Lower leg skin (tissue), 4 donors: ENCODE results near the gene PRR14. TPM values are rescaled to one million over a fixed set of nuclear protein-coding genes. Genes with fewer than 3 reads are reported as not detected.
"Not testable (repeated sequence)": the region's sequence is repeated elsewhere in the genome, so short reads cannot be mapped to it uniquely, and the experiment has no call there.

Experiments
- DNase-seq, 2 donors: peaks; one replicate each; pipeline ENCODE4 v3.0.0-alpha.2; 2019; ENCODE audit warnings: low spot score in 2 of 2
- H3K4me3 ChIP-seq: fragments of 200-600 bp; sonication (generic); 2 replicates; pipeline ENCODE4 v1.5.1; 2017; ENCODE audit warnings: mild to moderate bottlenecking, low read depth; ENCODE audit not compliant: poor library complexity, severe bottlenecking
- POLR2A ChIP-seq, 2 donors: fragments of 450-650 bp; IDR thresholded peaks; one replicate each; pipeline ENCODE4 v1.6.1; 2016 to 2017; ENCODE audit warnings: antibody characterized with exemption in 2 of 2, mild to moderate bottlenecking in 1 of 2, moderate library complexity in 1 of 2
- WGBS, 2 donors: methylation state at CpG; one replicate each; pipeline ENCODE4 v1.1.5; 2018; 5-methylcytosine and 5-hydroxymethylcytosine counted together
- intact Hi-C: fragments of 100-400 bp; cut with DNase I; formaldehyde crosslinking; loops from one replicate; pipeline ENCODE4 v1.15.0; 2023; ENCODE audit warnings: low total_unique reads
- total RNA-seq, 4 donors: library from RNA; depleted of rRNA; stranded (reverse); fragments of >200 nt; gene quantifications; one replicate each; pipeline ENCODE4 v1.1.0, GENCODE V29; 2016
- TF ChIP-seq, protein P1 (sequence below), 3 donors: fragments of 450-650 bp; IDR thresholded peaks; one replicate each; pipeline ENCODE4 v1.5.1; 2016; ENCODE audit warnings: antibody characterized with exemption in 3 of 3, mild to moderate bottlenecking in 3 of 3, moderate library complexity in 2 of 3

PRR14 gene
- total RNA-seq, 4 donors from 2014 or later: 23.8 to 67.5 (median 37.1) TPM

DNA sequence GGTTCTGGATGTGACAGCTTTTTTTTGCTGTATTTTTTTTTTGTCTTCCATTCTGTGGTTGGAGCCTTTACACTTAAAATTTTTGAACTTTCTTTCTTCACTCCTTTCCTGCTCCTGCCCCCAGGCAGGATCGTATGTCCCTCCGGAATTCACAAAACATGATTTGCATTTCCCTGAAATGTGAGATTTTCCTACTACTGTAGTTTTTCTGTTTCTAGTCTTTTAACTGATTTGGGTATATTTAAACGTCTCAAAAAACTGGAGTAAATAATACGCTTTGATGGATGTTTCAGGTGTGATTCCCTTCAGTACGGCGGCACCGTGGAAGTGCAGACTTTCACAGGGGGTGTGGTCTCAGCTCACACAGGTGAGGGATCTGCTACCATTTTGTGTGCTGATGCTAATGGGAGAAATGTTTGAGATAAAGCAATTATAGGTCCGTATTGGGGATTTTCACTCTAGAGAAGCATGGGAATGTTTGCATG is 48.9 kb downstream of the PRR14 start:
- no peak for DNase-seq
- TF ChIP-seq, protein P1, sequence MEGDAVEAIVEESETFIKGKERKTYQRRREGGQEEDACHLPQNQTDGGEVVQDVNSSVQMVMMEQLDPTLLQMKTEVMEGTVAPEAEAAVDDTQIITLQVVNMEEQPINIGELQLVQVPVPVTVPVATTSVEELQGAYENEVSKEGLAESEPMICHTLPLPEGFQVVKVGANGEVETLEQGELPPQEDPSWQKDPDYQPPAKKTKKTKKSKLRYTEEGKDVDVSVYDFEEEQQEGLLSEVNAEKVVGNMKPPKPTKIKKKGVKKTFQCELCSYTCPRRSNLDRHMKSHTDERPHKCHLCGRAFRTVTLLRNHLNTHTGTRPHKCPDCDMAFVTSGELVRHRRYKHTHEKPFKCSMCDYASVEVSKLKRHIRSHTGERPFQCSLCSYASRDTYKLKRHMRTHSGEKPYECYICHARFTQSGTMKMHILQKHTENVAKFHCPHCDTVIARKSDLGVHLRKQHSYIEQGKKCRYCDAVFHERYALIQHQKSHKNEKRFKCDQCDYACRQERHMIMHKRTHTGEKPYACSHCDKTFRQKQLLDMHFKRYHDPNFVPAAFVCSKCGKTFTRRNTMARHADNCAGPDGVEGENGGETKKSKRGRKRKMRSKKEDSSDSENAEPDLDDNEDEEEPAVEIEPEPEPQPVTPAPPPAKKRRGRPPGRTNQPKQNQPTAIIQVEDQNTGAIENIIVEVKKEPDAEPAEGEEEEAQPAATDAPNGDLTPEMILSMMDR (IDR thresholded peaks at IDR 0.05): no peak
- no peak for TF ChIP-seq POLR2A (IDR thresholded peaks at IDR 0.05)
- intact Hi-C loops: no loop called here
- peak overlapping the region; percentile 99 for H3K4me3 ChIP-seq
- 29 to 34% methylated on average over 8 of the region's 8 CpGs for WGBS, 2 donors

DNA sequence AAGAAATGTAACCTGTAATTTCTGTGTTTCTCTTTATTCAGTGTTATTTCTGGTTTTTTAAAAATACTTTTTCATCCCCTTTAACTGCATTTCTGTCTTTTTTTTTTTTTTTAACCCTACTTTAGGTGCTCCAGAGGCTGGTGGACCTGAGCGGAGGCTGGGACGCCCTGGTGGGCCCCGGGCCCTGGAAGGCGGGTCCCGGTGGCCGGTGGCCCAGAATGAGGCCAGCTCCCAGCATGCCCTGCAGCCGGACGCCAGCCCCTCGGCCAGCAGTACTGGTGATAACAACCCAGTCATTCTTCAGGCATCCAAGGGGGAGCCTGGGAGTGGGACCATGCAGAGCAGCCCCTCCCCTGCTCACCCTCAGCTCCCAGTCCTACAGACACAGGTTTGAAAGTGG is 49.7 kb downstream of the PRR14 start:
- TF ChIP-seq, protein P1 (IDR thresholded peaks at IDR 0.05): no peak
- no peak for TF ChIP-seq POLR2A (IDR thresholded peaks at IDR 0.05)
- no peak overlapping the region for H3K4me3 ChIP-seq
- no peak for DNase-seq
- 62 to 67% methylated on average over 9 of the region's 9 CpGs for WGBS, 2 donors
- intact Hi-C loops: no loop called here

DNA sequence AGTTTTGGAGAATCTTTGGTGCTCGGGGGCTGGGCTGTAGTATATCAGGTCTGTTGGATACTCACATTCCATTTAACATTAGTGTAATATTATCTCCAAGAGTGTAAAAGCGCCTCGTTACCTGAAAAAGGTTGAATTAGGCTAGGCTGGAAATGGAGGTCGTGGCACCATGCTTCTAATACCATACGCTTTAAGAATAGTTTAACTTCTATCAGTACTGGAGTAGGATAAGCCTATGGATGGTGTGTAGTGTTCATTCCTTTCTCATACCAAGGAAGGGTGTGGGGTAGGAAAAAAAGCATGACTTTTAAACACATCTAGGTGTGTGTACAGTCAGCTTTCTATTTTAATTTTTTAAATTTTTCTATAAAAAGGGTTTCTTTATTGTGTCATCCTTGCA is 50.2 kb downstream of the PRR14 start:
- no peak for DNase-seq
- 84 to 93% methylated on average over 5 of the region's 5 CpGs for WGBS, 2 donors
- no peak for TF ChIP-seq POLR2A (IDR thresholded peaks at IDR 0.05)
- TF ChIP-seq, protein P1 (IDR thresholded peaks at IDR 0.05): no peak
- intact Hi-C loops: no loop called here
- no peak overlapping the region for H3K4me3 ChIP-seq

DNA sequence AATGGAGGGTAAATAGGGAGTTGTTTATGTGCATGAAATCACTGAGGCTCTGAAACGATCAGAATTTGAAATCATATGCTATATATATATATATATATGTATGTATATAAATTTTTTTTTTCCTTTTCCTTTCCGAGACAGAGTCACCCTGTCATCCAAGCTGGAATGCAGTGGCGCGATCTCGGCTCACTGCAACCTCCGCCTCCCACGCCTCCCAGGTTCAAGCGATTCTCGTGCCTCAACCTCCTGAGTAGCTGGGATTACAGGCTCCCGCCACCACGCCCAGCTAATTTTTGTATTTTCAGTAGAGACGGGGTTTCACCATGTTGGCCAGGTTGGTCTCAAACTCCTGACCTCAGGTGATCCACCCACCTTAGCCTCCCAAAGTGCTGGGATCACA is 52.3 kb downstream of the PRR14 start:
- WGBS, 2 donors: 90 to 91% methylated on average over 12 of the region's 12 CpGs

DNA sequence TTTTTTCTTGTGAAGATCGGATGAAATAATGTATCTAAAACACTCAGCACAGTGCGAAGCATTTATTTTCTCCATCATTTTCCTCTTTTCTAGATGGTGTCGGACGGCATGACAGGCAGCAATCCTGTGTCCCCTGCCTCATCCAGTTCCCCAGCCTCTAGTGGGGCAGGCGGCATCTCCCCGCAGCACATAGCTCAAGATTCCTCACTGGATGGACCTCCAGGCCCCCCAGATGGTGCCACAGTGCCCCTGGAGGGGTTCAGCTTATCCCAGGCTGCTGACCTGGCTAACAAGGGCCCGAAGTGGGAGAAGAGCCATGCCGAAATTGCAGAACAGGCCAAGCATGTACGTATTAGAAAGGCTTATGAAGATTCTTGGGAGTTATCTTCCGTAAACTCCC is 53.2 kb downstream of the PRR14 start:
- intact Hi-C loops: no loop called here
- no peak for DNase-seq
- H3K4me3 ChIP-seq: no peak overlapping the region
- TF ChIP-seq POLR2A (IDR thresholded peaks at IDR 0.05): no peak
- TF ChIP-seq, protein P1 (IDR thresholded peaks at IDR 0.05): no peak
- WGBS, 2 donors: 95% methylated on average over 10 of the region's 10 CpGs

More for the DNA sequence above, 52.3 kb downstream of the PRR14 start:
- H3K4me3 ChIP-seq, intact Hi-C loops, DNase-seq: not testable (repeated sequence)

Other genes starting within 250 kb of the PRR14 start
- 10 to 100 TPM in 3 of 4 donors, 1 to 10 TPM in 1; 5.9 to 12.8 (median 11.0) TPM for gene ZNF771, start 243.4 kb upstream of the PRR14 start, total RNA-seq
- 10 to 100 TPM; 14.7 to 18.8 (median 17.9) TPM for gene DCTPP1, start 220.9 kb upstream of the PRR14 start, total RNA-seq
- 10 to 100 TPM; 17.7 to 25.3 (median 23.6) TPM for gene SEPHS2, start 205.1 kb upstream of the PRR14 start, total RNA-seq
- 1 to 10 TPM; 1.6 to 2.3 (median 1.8) TPM for gene ITGAL, start 178.2 kb upstream of the PRR14 start, total RNA-seq
- gene ZNF768, start 124.4 kb upstream of the PRR14 start, total RNA-seq: 10 to 100 TPM; 31.1 to 43.5 (median 41.0) TPM
- 10 to 100 TPM in 3 of 4 donors, 1 to 10 TPM in 1; 9.9 to 23.7 (median 19.6) TPM for gene ZNF747, start 116.1 kb upstream of the PRR14 start, total RNA-seq
- gene ZNF764, start 92.6 kb upstream of the PRR14 start, total RNA-seq: 10 to 100 TPM in 3 of 4 donors, 1 to 10 TPM in 1; 8.3 to 12.0 (median 10.3) TPM
- 10 to 100 TPM; 11.9 to 22.5 (median 16.0) TPM for gene ZNF688, start 79.2 kb upstream of the PRR14 start, total RNA-seq
- 10 to 100 TPM in 2 of 4 donors, 1 to 10 TPM in 2; 9.5 to 19.2 (median 10.4) TPM for gene ZNF785, start 65.3 kb upstream of the PRR14 start, total RNA-seq
- 1 to 10 TPM; 3.2 to 9.1 (median 6.7) TPM for gene ZNF689, start 40.6 kb upstream of the PRR14 start, total RNA-seq
- 100 to 1,000 TPM in 1 of 4 donors, 10 to 100 TPM in 3; 51.0 to 103 (median 58.3) TPM for gene FBRS, start 7.5 kb downstream of the PRR14 start, total RNA-seq
- 10 to 100 TPM; 21.7 to 44.0 (median 33.7) TPM for gene SRCAP, start 48.2 kb downstream of the PRR14 start, total RNA-seq
- 10 to 100 TPM; 20.6 to 39.5 (median 31.5) TPM for gene PHKG2, start 97.5 kb downstream of the PRR14 start, total RNA-seq
- 1 to 10 TPM; 1.2 to 4.1 (median 2.6) TPM for gene CFAP119, start 111.1 kb downstream of the PRR14 start, total RNA-seq
- 100 to 1,000 TPM in 1 of 4 donors, 10 to 100 TPM in 3; 82.2 to 112 (median 92.9) TPM for gene RNF40, start 111.4 kb downstream of the PRR14 start, total RNA-seq
- gene ZNF629, start 136.2 kb downstream of the PRR14 start, total RNA-seq: 10 to 100 TPM; 10.9 to 18.1 (median 16.0) TPM
- 10 to 100 TPM; 43.1 to 79.1 (median 63.0) TPM for gene BCL7C, start 243.1 kb downstream of the PRR14 start, total RNA-seq
- gene CTF1, start 245.7 kb downstream of the PRR14 start, total RNA-seq: 1 to 10 TPM in 2 of 4 donors, under 1 TPM in 1, not detected in 1; 0.80 to 3.0 (median 2.5) TPM